D721Med (cell line): ENCODE results near the gene WHRN.
A peak's percentile ranks its signal among the peaks of the same experiment; 100 is the strongest.

Experiments used
- DNase-seq: peaks from one replicate; pipeline ENCODE4 v3.0.0; 2011; ENCODE audit warnings: low spot score; ENCODE audit not compliant: insufficient read length
- FAIRE-seq: peaks from 2 replicates; lab custom pipeline; 2011; peaks lifted over from hg19 to GRCh38; lab: Jason Lieb, UNC
- CTCF ChIP-seq: IDR thresholded peaks from 2 replicates; pipeline ENCODE4 v1.5.1; 2012; ENCODE audit warnings: mild to moderate bottlenecking, control low read depth; ENCODE audit not compliant: insufficient read depth; ENCODE audit errors: missing control alignments

WHRN gene

DNA sequence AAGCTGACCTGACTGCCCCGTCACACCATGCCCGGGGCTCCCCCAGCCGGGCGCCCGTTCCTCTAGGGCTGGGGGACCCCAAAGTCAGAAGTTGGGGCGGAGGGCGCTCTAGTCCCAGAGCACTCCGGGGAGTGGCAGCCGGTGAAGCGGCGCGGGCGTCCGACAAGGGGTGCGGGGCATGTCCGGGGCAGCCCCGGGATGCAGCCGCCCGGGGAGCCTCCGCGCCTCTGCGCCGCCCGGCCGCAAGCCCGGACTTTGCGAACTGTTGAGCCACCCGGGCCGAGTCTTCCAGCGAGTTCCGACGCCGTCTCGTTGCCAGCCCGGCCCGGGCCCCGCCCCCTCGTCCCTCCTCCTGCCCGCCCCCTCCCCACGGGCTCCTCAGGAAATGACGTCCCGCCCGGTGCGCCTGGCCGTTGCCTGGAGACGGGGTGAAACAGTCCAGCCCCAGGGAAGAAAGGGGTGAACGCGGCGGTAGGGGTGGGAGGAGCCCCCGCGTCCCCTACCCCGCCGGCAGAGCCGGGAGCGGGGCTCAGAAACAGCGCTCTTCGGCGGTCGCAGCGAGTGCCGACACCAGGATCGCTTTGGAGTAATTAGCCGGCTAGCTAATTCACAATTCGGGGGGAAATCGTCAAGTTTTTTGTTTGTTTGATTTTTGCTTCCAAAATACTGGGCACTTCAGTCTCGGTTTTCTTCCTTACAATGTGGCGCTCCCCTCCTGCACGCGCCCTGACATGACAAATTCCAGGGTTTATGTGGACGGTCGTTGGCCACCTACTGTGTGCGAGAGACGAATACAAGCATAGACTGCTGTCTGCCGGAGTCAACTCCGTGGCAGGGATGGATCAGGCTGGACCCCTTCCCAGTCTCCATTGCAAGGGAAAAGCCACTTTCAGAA, at the start of gene WHRN:
Gene WHRN (minus strand): TSS at position 287 of the 895 bp plus-strand sequence. CDS start 672 bp downstream, outside the sequence.
- DNase-seq (peak; percentile 94), FAIRE-seq (no peak)
- TF ChIP-seq CTCF: no peak

DNA sequence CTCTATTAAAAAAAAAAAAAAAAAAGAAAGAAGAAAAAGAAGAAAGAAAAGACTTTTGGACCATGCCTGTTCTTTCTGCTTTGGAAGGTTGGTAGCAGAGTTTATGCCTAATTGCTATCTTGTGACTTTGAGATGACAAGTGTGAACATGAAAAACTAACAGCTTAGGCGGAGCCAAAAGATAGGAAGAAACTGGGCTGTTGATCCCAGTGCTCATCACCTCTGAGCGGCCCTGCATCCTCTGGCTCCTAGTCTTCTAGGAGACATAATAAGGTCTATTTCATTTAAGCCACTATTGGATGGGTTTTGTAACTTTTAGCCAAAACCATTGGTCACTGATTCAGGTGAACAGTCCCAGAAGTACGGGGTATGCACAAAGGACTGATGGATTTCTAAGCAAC, 47.9 kb upstream of the WHRN start:
- no peak for FAIRE-seq
- no peak for DNase-seq

GRCh38 chr9:114552706-114553105, 47.4 kb upstream of the WHRN start:
- no peak for FAIRE-seq
- no peak for TF ChIP-seq CTCF
- DNase-seq: no peak

More for the DNA sequence above, 47.9 kb upstream of the WHRN start:
- TF ChIP-seq CTCF: no peak

GRCh38 chr9:114551750-114552685, 46.7 kb upstream of the WHRN start:
- DNase-seq: no peak
- FAIRE-seq: no peak
- TF ChIP-seq CTCF: no peak

- DNase-seq: no peak
- FAIRE-seq: no peak
- no peak for TF ChIP-seq CTCF
These were observed 44.5 kb upstream of the WHRN start for GRCh38 chr9:114549697-114550330.

DNA sequence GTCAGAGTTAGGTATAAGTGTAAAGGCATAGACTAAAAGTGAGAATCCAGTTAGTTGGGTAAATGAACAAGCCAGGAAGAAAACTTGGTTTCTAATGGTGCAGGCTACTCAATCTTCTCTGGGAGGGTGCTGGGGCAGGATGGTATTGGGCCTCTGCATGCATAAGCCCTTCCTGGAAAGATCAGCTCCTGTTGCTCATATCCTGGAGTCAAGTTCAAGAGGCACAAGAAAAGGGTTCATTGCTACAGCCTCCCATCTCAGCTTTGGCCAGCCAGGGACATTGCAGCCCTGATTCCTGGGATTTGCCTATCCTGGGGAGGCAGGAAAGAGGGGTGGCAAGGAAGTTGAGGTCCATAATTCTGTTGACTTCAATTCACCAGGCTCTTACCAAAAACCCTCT, 41.6 kb upstream of the WHRN start:
- TF ChIP-seq CTCF: no peak
- no peak for DNase-seq
- FAIRE-seq: no peak
